Mammary epithelial cell (primary cell): ENCODE results near the gene UBC.

ENCODE experiments used
- EZH2 ChIP-seq: IDR thresholded peaks from 2 replicates; pipeline ENCODE4 v1.6.1; 2012; ENCODE audit warnings: low read length, inconsistent platforms, borderline replicate concordance
- TF ChIP-seq, protein P1 (sequence below), 2 donors: IDR thresholded peaks in 1 of 2; conservative IDR thresholded peaks in 1 of 2; 2 replicates each; pipeline ENCODE4 v1.5.1; 2011 to 2012; ENCODE audit warnings: inconsistent platforms in 2 of 2, low read length in 2 of 2, mild to moderate bottlenecking in 2 of 2, control low read depth in 1 of 2, low read depth in 1 of 2; ENCODE audit not compliant: insufficient read depth in 1 of 2; ENCODE audit errors: extremely low read depth in 1 of 2

DNA sequence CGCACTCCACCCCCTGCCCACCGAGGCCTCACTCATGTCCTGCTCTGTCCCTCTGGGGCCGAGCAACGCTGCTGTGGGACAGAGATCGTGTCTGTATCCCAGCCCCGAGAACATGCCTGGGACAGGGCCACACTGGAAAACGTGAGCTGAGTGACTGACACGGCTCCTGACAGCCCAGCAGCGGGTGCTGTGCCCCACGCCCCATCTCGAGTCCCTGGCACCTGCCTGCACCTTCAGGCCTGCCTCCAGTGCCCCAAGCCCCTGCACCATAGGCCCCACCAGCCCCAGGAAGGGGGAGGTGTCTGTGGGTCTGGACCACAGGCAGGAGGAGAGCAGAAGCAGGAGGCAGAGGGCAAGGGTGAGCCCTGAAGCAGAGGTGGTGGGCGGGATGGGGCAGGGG lies 34.6 kb upstream of the UBC start:
- TF ChIP-seq, protein P1, sequence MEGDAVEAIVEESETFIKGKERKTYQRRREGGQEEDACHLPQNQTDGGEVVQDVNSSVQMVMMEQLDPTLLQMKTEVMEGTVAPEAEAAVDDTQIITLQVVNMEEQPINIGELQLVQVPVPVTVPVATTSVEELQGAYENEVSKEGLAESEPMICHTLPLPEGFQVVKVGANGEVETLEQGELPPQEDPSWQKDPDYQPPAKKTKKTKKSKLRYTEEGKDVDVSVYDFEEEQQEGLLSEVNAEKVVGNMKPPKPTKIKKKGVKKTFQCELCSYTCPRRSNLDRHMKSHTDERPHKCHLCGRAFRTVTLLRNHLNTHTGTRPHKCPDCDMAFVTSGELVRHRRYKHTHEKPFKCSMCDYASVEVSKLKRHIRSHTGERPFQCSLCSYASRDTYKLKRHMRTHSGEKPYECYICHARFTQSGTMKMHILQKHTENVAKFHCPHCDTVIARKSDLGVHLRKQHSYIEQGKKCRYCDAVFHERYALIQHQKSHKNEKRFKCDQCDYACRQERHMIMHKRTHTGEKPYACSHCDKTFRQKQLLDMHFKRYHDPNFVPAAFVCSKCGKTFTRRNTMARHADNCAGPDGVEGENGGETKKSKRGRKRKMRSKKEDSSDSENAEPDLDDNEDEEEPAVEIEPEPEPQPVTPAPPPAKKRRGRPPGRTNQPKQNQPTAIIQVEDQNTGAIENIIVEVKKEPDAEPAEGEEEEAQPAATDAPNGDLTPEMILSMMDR (conservative IDR thresholded peaks at IDR 0.05 in 1 of 2, IDR thresholded peaks at IDR 0.05 in 1 of 2; ENCODE audit: extremely low read depth in 1 of 2, insufficient read depth in 1 of 2, low read depth in 1 of 2, low read length in 2 of 2), result no peak
- TF ChIP-seq EZH2, result no peak
